Mammary epithelial cell (primary cell): Measurements from ENCODE around the gene TSPAN10.

ENCODE experiments used
- CTCF ChIP-seq, 2 donors: IDR thresholded peaks in 1 of 2; conservative IDR thresholded peaks in 1 of 2; 2 replicates each; pipeline ENCODE4 v1.5.1; 2011 to 2012; ENCODE audit warnings: inconsistent platforms in 2 of 2, low read length in 2 of 2, mild to moderate bottlenecking in 2 of 2, control low read depth in 1 of 2, low read depth in 1 of 2; ENCODE audit not compliant: insufficient read depth in 1 of 2; ENCODE audit errors: extremely low read depth in 1 of 2
- EZH2 ChIP-seq: IDR thresholded peaks from 2 replicates; pipeline ENCODE4 v1.6.1; 2012; ENCODE audit warnings: low read length, inconsistent platforms, borderline replicate concordance

DNA sequence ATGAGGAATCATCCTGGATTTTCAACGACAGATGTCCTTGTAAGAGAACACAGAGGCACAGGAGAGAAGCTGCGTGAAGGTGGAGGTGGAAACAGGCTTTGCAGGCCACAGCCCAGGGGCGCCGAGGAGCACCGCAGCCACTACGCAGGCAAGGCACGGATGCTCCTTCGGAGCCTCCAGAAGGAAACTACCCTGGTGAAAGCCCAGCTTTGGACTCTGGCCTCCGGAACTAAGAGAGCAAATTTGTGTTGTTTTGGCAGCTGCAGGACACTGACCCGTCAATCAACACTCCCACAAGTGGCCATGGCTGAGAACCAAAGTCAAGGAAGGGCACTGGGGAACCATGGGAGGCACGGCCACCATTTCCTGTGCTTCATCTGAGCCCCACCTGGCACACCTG lies 43.2 kb downstream of the TSPAN10 start:
- TF ChIP-seq CTCF (conservative IDR thresholded peaks at IDR 0.05 in 1 of 2, IDR thresholded peaks at IDR 0.05 in 1 of 2; ENCODE audit: extremely low read depth in 1 of 2, insufficient read depth in 1 of 2, low read depth in 1 of 2, low read length in 2 of 2) (no peak), EZH2 (no peak)
